Endodermal cell (in vitro differentiated cells): ENCODE data around the gene CFAP46. TPM values are rescaled to one million over a fixed set of nuclear protein-coding genes. Genes with fewer than 3 reads are reported as not detected.

Experiments used
- DNase-seq: peaks from one replicate; pipeline ENCODE4 v3.0.0-alpha.2; 2017
- H3K27ac ChIP-seq: 2 replicates; pipeline ENCODE4 v1.5.1; 2013; ENCODE audit warnings: mild to moderate bottlenecking, low read depth, low read length, moderate library complexity
- H3K27me3 ChIP-seq: 2 replicates; pipeline ENCODE4 v1.6.1; 2013; ENCODE audit warnings: mild to moderate bottlenecking, low read length, moderate library complexity; ENCODE audit not compliant: insufficient read depth, control insufficient read depth, poor library complexity, severe bottlenecking
- H3K36me3 ChIP-seq: 2 replicates; pipeline ENCODE4 v1.7.0; 2013; ENCODE audit warnings: mild to moderate bottlenecking, low read length, moderate library complexity; ENCODE audit not compliant: control insufficient read depth, insufficient read depth
- H3K4me1 ChIP-seq: one replicate; pipeline ENCODE4 v1.7.0; 2013; ENCODE audit warnings: low read length; ENCODE audit not compliant: control insufficient read depth, insufficient read depth
- H3K4me3 ChIP-seq: 2 replicates; pipeline ENCODE4 v1.5.1; 2013; ENCODE audit warnings: mild to moderate bottlenecking, low read length, moderate library complexity
- H3K9ac ChIP-seq: 2 replicates; pipeline ENCODE4 v1.6.1; 2013; ENCODE audit warnings: mild to moderate bottlenecking, low read length, moderate library complexity; ENCODE audit not compliant: poor library complexity, severe bottlenecking; ENCODE audit errors: extremely low read depth
- H3K9me3 ChIP-seq: 2 replicates; pipeline ENCODE4 v1.6.1; 2013; ENCODE audit warnings: mild to moderate bottlenecking, low read length, moderate library complexity; ENCODE audit not compliant: control insufficient read depth
- H3K27ac Mint-ChIP-seq: 2 replicates; pipeline ENCODE4 v1.8.0; 2020; ENCODE audit warnings: mixed read lengths
- H3K27me3 Mint-ChIP-seq: 2 replicates; pipeline ENCODE4 v1.8.0; 2021; ENCODE audit warnings: mild to moderate bottlenecking, mixed read lengths; ENCODE audit not compliant: insufficient read depth
- H3K36me3 Mint-ChIP-seq: 2 replicates; pipeline ENCODE4 v1.8.0; 2020; ENCODE audit warnings: low read depth, mixed read lengths
- H3K4me1 Mint-ChIP-seq: 2 replicates; pipeline ENCODE4 v1.8.0; 2020; ENCODE audit warnings: mixed read lengths
- H3K4me3 Mint-ChIP-seq: 2 replicates; pipeline ENCODE4 v1.8.0; 2020; ENCODE audit warnings: mild to moderate bottlenecking, moderate library complexity, mixed read lengths
- H3K9me3 Mint-ChIP-seq: 2 replicates; pipeline ENCODE4 v1.8.0; 2020; ENCODE audit warnings: mild to moderate bottlenecking, mixed read lengths
- WGBS, 2 experiments: methylation state at CpG; one replicate each; pipeline versions ENCODE4 v1.1.5 to v1.1.7; 2013; ENCODE audit warnings: missing lambda C conversion rate in 2 of 2, mixed read lengths in 1 of 2; ENCODE audit not compliant: insufficient coverage in 1 of 2, insufficient read length in 1 of 2; 5-methylcytosine and 5-hydroxymethylcytosine counted together
- total RNA-seq, 2 donors: library from RNA; stranded (reverse); fragmentation: NEBNext Ultra II Directional in 1 of 2; extraction: Animal tissue kit (Norgen Biotek cat#: 25700) in 1 of 2; gene quantifications; 2 replicates in 1 of 2; 3 replicates in 1 of 2; pipeline ENCODE4 v1.2.1, GENCODE V29; 2021
- TF ChIP-seq, protein P1 (sequence below): fragments of 200-600 bp; sonication (generic); conservative IDR thresholded peaks from 2 replicates; pipeline ENCODE4 v1.5.0; 2021; ENCODE audit warnings: antibody characterized with exemption, mild to moderate bottlenecking

The CFAP46 gene
- total RNA-seq, 2 donors from 2014 or later: 9.9 to 10.5 TPM

DNA sequence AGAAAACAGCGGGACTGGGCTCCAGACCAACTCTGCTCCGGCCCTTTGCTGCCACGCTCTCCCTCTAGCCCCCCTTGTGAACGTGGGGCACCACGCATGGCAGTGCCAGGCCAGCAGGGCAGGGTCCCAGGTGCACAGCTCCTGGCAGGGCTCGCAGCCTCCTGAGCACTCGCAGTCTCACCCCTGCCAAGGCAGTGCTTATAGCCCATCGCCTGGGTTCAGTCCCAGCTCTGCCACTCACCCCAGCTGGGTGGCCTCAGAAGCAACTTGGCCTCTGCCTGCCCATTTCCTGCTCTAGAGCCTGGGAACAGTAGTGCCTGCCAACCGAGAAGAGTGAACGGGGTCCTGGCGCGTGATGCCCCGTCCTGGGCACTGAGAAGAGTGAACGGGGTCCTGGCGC lies 36.3 kb downstream of the CFAP46 start:
- Mint-ChIP-seq H3K9me3 (peaks cover 4% of the 10 kb centered on the region), H3K36me3 (no peaks in the 10 kb centered on the region), H3K4me3 (no peak overlapping the region), H3K27me3 (no peaks in the 10 kb centered on the region), H3K27ac (no peak overlapping the region), H3K4me1 (no peaks in the 10 kb centered on the region)
- no peaks in the 10 kb centered on the region for H3K27me3 ChIP-seq
- H3K9ac ChIP-seq: no peak overlapping the region
- no peaks in the 10 kb centered on the region for H3K9me3 ChIP-seq
- H3K4me1 ChIP-seq: no peaks in the 10 kb centered on the region
- H3K4me3 ChIP-seq: no peak overlapping the region
- DNase-seq: no peak
- TF ChIP-seq, protein P1, sequence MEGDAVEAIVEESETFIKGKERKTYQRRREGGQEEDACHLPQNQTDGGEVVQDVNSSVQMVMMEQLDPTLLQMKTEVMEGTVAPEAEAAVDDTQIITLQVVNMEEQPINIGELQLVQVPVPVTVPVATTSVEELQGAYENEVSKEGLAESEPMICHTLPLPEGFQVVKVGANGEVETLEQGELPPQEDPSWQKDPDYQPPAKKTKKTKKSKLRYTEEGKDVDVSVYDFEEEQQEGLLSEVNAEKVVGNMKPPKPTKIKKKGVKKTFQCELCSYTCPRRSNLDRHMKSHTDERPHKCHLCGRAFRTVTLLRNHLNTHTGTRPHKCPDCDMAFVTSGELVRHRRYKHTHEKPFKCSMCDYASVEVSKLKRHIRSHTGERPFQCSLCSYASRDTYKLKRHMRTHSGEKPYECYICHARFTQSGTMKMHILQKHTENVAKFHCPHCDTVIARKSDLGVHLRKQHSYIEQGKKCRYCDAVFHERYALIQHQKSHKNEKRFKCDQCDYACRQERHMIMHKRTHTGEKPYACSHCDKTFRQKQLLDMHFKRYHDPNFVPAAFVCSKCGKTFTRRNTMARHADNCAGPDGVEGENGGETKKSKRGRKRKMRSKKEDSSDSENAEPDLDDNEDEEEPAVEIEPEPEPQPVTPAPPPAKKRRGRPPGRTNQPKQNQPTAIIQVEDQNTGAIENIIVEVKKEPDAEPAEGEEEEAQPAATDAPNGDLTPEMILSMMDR: no peak
- no peaks in the 10 kb centered on the region for H3K36me3 ChIP-seq
- 92 to 95% methylated on average over 9 to 15 of the region's 15 CpGs for WGBS, 2 experiments
- no peak overlapping the region for H3K27ac ChIP-seq

DNA sequence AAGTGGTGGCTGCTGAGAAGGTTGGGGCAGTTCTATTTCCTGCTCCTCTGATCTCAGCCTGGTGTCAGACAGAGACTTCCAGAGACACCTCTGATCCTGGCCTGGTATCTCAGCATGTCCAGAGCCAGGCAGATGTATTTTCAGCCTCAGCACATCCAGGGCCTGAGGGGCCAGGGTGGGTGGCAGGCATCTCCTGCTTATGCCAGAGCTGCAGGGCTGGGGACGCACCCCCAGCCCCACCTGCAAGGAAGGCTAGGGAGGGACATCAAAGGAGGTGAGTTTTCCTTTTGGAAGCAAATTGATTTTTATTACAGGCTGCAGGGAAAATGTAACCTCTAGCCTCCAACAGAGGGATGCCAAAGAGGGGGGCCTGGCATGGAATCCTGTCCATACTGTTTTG lies 36.7 kb downstream of the CFAP46 start:
- no peaks in the 10 kb centered on the region for H3K9me3 ChIP-seq
- no peak overlapping the region for H3K27ac ChIP-seq
- H3K4me3 Mint-ChIP-seq: no peak overlapping the region
- TF ChIP-seq, protein P1: no peak
- H3K9ac ChIP-seq: no peak overlapping the region
- H3K4me3 ChIP-seq: no peak overlapping the region
- H3K27me3 ChIP-seq: no peaks in the 10 kb centered on the region
- peaks cover 9% of the 10 kb centered on the region for H3K9me3 Mint-ChIP-seq
- H3K4me1 Mint-ChIP-seq: no peaks in the 10 kb centered on the region
- H3K27ac Mint-ChIP-seq: no peak overlapping the region
- no peaks in the 10 kb centered on the region for H3K4me1 ChIP-seq
- H3K36me3 ChIP-seq: no peaks in the 10 kb centered on the region
- no peak for DNase-seq
- H3K27me3 Mint-ChIP-seq: no peaks in the 10 kb centered on the region
- 86 to 91% methylated on average over 1 of the region's 1 CpG for WGBS, 2 experiments
- no peaks in the 10 kb centered on the region for H3K36me3 Mint-ChIP-seq

DNA sequence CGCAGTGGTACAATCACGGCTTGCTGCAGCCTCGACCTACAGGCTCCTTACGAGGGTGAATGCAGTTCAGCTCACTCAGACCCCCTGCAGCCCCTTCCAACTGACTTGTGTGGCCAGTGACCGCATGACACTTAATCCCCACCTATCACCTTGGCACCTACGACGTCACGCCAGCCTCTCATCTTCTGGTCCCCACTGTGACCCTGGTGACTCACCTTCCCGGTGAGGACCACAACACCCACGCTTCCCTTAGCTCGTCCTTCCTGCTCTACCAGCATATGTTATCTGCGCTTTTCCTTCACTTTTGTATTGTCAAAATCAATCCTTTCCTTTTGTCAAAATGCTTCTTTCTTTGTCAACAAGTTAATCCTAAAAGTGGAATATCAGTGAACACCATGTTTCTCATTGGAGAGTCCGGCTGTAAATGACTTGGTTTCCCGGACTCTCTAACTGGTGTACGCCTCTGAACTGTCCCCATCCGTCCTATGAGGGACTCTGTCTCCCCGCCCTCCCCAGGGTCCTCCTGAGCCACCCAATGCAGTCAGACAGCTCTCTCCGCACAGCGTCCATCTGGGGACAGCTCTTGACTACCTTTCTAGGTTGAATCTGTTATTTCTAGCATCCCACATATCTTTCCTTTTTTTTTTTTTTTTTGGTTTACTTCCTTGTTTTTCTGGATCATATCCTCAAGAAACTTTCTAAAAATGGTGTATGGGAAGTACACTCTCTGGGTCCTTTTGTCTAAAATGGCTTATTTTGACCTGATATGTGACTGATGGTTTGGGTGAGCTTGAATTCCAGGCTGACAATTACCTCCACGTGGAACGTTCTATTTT lies 37.3 kb downstream of the CFAP46 start:
- H3K27ac ChIP-seq: no peak overlapping the region

More for the DNA sequence above, 37.3 kb downstream of the CFAP46 start:
- TF ChIP-seq, protein P1: no peak
- Histone ChIP-seq H3K4me1 (no peaks in the 10 kb centered on the region), H3K9ac (no peak overlapping the region), H3K4me3 (no peak overlapping the region), H3K27me3 (no peaks in the 10 kb centered on the region), H3K9me3 (no peaks in the 10 kb centered on the region), H3K36me3 (no peaks in the 10 kb centered on the region)
- no peak overlapping the region for H3K4me3 Mint-ChIP-seq
- no peak for DNase-seq
- no peak overlapping the region for H3K27ac Mint-ChIP-seq
- H3K4me1 Mint-ChIP-seq: no peaks in the 10 kb centered on the region
- no peaks in the 10 kb centered on the region for H3K36me3 Mint-ChIP-seq
- no peaks in the 10 kb centered on the region for H3K27me3 Mint-ChIP-seq
- WGBS, 2 experiments: 92 to 93% methylated on average over 12 to 21 of the region's 21 CpGs
- peaks cover 13% of the 10 kb centered on the region for H3K9me3 Mint-ChIP-seq
